Cortex of kidney (tissue), 1 donor: ENCODE data around the gene SLC9B2.

Experiments used
- DNase-seq: peaks from one replicate; lab custom pipeline; 2025; lab: John Stamatoyannopoulos, UW

SLC9B2 gene

GRCh38 chr4:103075894-103076746 is 441 bp downstream of the SLC9B2 start:
- no peak for DNase-seq

DNA sequence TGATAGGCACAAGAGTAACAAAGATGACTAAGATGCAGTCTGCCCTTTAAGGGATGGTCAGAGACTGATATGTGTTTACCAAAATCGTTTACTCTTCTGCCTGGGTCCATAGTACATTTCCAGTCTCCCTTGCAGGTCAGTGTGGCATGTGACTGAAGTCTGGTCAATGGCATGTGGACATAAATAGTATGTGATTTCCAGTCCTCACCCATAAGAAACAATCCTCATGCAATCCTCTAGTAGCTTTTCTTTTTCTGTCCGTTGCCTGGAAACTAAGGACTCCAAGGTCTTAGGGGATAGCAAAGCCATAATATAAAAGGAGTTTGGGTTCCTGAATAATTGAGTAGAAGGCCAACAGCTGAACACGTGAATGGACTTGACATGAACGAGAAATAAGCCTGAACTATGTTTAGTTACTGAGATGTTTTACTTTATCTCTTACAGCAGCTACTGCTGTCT is 1.1 kb downstream of the SLC9B2 start:
- no peak for DNase-seq

DNA sequence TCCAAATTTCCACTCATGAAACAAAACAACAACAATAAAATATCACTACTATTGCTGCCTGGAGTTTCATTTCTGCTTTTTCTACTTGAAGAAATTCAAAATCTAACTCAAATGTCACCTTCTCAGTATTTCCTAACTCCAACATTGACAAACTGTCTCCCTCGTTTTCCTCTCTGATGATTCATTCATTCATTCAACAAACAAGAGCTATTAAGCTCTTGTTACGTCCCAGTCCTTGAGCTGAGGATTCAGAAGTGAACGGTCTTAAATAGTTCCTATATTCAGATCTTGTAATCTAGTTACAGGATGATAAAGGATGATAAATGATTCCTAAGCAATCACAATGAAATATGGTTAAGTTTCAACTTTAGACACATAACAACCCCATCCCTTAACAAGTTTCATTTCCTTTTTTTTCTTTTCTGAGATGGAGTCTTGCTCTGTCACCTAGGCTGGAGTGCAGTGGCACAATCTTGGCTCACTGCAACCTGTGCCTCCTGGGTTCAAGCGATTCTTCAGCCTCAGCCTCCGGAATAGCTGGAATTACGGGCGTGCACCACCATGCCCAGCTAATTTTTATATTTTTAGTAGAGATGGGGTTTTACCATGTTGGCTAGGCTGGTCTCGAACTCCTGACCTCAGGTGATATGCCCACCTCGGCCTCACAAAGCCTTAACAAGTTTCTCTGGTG is 1.7 kb downstream of the SLC9B2 start:
- DNase-seq: no peak

GRCh38 chr4:103073792-103074438 is 2.6 kb downstream of the SLC9B2 start:
- DNase-seq: no peak

GRCh38 chr4:103067841-103068547 is 8.6 kb downstream of the SLC9B2 start:
- DNase-seq: no peak

DNA sequence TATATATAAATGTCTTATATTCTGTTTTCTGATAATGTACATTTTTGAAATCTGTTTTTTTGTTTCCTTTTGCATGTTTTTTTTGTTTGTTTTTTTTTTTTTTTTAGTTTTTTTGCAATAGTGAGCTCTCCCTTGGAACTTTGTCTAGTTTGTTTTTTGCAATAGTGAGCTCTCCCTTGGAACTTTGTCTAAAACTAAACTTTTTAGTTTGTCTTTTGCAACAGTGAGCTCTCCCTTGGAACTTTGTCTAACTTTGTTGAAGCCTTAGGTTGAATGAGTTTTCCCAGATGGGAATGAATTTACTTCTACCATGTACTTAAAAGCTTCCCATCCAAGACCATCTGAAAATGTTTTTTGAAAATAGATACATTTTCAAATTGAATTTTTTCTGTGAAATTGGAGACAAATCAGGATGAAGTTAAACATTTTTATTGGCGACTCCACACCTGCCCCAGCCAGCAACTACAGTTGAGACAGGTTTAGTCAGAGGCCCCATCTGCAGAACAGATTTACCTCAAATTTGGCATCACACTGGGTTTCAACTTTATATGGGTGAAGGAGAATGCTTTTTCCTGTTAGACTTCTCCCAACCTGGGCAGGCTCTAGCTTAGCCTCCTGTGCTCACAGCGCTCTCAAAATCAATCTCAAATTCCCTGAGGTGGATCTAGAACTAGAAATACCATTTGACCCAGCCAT is 16.0 kb downstream of the SLC9B2 start:
- DNase-seq: no peak

DNA sequence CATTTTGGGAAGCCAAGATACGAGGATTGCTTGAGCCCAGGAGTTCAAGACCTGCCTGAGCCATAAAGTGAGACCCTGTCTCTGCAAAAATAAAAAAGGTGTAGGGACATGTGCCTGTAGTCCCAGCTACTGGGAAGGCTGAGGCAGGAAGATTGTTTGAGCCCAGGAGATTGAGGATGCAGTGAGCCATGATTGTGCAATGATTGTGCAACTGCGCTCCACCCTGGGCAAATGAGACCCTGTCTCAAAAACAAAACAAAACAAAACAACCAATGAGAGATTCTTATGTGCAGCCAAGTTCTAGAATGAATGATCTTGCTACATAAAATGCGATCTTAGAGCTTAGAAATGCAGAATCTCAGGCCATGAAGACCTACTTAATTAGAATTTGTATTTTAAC is 22.5 kb downstream of the SLC9B2 start:
- no peak for DNase-seq

- DNase-seq: no peak
Observed at GRCh38 chr4:103052779-103053178, 23.8 kb downstream of the SLC9B2 start.

- DNase-seq: no peak
Observed at GRCh38 chr4:103052145-103052544, 24.4 kb downstream of the SLC9B2 start.

DNA sequence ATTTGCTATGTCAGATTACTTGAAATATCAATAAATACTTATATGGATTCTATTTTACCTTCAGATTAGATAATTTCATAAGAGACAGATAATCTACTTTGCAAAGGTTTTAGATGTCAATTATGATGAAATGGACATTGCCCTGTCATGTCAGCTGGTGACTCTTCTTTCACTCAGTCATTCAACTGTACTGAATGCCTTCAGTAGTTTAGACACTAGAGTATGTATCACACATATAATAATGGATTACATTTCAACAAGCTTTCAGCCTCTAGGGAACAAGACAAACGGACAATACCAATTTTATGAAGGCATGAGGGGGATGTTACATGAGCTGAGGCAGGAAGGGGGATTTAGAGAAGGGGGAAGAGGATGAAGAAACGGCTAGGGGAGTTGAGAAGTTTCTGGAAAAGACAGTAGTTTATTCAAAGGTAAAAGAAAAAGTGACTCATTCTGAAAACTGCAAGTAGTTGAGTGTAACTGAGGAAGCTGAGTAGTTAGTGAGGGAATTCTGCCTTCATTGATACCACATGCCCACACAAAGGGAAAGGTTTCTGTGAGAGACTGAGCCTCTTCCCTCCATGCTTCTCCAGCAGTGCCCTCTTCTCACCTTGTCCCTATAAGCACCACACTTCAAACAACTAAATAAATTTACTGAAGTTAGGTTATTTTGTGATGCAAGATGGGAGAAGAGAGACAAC is 25.7 kb downstream of the SLC9B2 start:
- DNase-seq: no peak

DNA sequence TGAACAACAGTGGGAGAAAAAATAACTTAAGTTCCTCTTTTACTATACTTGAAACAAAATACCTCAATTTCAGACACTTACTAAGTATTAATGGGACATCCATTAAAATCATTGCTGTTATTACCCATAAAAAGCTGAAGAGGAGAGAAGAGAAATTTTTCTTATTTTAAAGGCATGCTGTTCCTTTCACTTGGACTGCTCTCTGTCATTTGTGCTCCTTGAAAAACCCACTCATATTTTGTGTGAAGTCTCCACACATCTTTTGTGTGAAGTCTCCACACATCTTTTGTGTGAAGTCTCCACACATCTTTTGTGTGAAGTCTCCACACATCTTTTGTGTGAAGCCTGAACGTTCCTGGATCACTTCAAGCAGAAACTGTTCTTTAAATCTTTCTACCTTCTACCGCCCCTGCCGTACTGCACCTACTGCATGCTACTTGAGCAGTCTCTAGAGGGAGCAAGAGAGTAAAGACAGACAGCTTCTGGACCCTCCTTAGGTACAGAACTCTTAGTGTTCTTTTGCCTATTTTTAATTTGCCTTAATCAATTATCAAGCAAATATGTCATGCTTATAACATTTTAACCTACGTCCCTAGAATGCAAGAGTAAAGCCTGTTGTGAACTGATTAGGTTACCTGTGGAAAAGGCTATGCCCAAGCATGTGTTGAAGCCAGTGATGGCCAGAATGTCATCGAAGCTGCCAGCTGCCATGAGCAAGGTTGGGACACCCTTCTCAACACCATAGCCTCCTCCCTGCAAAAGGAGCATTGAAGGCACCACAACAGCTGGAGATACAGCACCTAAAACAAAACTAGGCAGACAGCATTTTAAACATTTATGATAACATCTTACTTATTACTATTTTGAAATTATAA is 29.9 kb downstream of the SLC9B2 start:
- no peak for DNase-seq

- DNase-seq: no peak
Observed at GRCh38 chr4:103044183-103044582, 32.4 kb downstream of the SLC9B2 start.

- DNase-seq: no peak
Observed at GRCh38 chr4:103036169-103036568, 40.4 kb downstream of the SLC9B2 start.

- no peak for DNase-seq
Observed at GRCh38 chr4:103032574-103032973, 44.0 kb downstream of the SLC9B2 start.

DNA sequence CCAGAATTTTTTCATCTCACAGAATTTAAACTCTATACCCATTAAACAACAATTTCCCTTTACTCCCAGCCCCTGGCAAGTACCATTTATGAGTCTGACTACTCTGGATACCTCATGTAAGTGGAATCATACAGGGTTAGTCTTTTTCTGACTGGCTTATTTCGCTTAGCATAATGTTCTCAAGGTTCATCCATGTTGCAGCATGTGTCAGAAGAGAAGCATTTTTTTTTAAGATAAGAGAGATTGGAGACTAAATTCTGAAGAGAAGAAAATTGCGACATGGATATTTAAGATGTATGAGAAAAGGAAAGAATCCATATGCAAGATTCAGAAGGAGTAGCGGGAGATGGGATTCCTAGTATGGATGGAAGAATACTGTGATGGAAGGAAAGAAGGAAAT is 45.8 kb downstream of the SLC9B2 start:
- no peak for DNase-seq

- no peak for DNase-seq
Observed at GRCh38 chr4:103029300-103029699, 47.3 kb downstream of the SLC9B2 start.

GRCh38 chr4:103026868-103027267 is 49.7 kb downstream of the SLC9B2 start:
- no peak for DNase-seq

- no peak for DNase-seq
Observed at GRCh38 chr4:103024996-103025395, 51.6 kb downstream of the SLC9B2 start.

DNA sequence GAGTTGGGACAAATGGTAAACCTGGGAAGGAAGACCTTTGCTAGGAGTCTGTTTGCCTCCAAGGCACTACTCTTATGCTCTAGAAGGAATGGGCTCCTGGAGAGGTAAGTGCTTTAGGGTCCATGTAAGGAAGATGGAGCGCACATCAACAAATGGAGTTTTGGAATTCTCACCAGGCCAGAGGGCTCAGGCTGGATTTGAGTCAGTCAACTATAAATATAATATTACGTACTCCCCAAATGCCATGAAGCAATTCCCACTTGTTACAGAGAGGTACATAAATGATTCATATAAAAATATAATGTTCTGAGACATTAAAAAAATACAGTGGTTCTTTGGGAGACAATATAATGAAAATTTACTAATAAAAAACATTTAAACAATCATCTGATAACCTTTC is 55.4 kb downstream of the SLC9B2 start:
- DNase-seq: no peak
